ENCODE data around the gene PRKCA. TPM values are rescaled to one million over a fixed set of nuclear protein-coding genes. Genes with fewer than 3 reads are reported as not detected.
"Not testable (repeated sequence)": the region's sequence is repeated elsewhere in the genome, so short reads cannot be mapped to it uniquely, and the experiment has no call there.

Gene PRKCA
- total RNA-seq, 1 donor from 2014 or later, result 14.9 TPM

DNA sequence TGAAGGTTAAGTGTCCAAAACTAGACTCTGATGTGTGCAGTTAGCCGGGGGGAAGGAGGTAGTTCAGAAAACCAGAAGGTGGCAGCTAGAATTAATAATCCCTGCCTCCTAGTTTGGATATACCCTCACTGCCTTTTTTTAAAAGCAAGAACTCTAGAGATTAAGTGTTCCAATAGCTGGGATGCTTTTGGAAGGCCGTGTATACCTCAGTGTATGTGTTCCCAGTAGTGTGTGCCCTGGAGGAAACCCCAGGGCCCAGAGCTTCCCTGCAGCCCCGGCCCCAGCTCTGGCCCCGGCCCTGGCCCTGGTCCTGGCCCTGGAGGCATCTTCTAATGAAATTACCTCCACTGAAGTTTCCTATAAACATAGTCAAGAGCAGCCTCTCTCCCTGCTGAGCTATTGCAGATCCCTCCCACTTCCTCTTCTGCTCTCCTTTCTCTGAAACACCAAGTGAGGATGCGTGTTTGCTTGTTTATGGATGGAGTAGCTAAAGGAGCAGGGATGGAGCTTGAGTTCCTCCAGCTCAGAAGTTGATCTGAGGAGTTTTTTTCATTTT, 130.7 kb downstream of the PRKCA start:
- DNase-seq (ENCODE audit: low spot score), result no peak

DNA sequence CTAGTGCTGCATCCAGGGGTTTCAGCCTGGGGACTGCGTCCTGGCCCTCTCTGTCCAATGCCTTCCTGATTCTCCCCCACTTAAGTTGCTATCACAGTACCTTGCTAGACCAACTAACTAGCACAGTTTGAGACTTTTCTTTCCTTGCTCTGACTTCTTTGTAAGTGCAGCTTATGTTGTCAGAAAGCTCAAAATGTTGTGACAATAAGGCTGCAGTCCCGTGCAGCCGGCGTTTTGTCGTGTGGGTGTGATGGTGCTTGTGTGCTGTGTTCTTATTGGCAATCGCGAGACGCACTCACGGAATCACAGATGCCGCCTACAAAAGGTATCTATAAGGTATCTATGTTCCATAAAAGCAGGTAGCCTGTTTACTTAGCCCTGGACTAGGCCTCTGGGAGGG, 132.8 kb downstream of the PRKCA start:
- no peak for DNase-seq (ENCODE audit: low spot score)

GRCh38 chr17:66436631-66437030, 134.2 kb downstream of the PRKCA start:
- no peak for DNase-seq (ENCODE audit: low spot score)

DNA sequence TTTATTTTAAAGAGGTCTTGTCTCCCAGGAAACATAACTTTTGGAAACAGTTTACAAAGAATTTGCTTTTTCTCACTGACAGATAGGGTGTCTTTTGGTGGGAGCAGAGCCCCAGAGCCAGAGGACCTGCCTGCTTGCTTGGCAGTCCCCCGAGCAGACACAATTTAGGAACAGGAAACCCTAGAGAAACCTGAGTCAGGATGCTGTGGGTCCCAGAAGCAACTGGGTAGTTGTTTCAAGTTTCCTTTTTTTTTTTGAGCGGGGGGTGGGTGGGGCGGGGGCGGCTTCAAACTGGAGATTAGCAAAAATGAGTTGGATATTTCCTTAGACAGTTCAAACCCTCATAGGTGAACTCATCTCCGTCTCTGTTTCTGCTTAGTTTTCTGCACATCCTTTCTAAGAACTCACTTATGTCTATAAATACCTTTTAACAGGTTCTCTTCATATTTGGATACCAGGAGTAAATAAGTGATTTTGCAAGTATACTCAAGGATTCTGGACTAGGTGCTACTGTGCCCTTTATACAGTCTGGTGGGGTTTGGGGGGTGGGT, 135.1 kb downstream of the PRKCA start:
- no peak for DNase-seq (ENCODE audit: low spot score)

GRCh38 chr17:66438101-66438500, 135.7 kb downstream of the PRKCA start:
- DNase-seq (ENCODE audit: low spot score), result no peak

GRCh38 chr17:66441101-66441661, 138.8 kb downstream of the PRKCA start:
- DNase-seq (ENCODE audit: low spot score), result no peak

GRCh38 chr17:66443166-66443565, 140.8 kb downstream of the PRKCA start:
- DNase-seq (ENCODE audit: low spot score), result no peak

- no peak for DNase-seq (ENCODE audit: low spot score)
Observed at GRCh38 chr17:66443606-66444005, 141.2 kb downstream of the PRKCA start.

GRCh38 chr17:66444031-66444430, 141.6 kb downstream of the PRKCA start:
- no peak for DNase-seq (ENCODE audit: low spot score)

- no peak for DNase-seq (ENCODE audit: low spot score)
Observed at GRCh38 chr17:66445229-66445628, 142.8 kb downstream of the PRKCA start.

DNA sequence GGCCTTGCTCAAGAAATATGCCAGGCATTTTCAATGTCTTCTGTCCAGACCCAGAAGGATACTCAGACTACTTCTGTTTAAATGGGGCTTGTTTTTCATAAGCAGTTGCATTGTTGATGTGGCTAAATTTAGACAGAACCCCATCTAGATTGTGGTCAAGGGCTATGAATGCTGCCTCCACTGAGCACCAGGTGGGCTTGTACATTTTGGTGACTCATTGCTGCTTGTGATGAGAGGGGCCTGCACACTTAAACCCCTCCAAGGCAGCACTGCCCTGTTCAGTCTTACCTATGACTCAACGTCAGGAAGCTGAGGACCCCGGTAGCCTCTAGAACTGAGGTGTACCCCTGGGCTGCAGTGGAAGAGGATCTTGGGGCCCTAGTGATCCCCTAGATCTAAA, 144.0 kb downstream of the PRKCA start:
- no peak for DNase-seq (ENCODE audit: low spot score)

GRCh38 chr17:66447159-66447558, 144.7 kb downstream of the PRKCA start:
- DNase-seq (ENCODE audit: low spot score), result no peak

DNA sequence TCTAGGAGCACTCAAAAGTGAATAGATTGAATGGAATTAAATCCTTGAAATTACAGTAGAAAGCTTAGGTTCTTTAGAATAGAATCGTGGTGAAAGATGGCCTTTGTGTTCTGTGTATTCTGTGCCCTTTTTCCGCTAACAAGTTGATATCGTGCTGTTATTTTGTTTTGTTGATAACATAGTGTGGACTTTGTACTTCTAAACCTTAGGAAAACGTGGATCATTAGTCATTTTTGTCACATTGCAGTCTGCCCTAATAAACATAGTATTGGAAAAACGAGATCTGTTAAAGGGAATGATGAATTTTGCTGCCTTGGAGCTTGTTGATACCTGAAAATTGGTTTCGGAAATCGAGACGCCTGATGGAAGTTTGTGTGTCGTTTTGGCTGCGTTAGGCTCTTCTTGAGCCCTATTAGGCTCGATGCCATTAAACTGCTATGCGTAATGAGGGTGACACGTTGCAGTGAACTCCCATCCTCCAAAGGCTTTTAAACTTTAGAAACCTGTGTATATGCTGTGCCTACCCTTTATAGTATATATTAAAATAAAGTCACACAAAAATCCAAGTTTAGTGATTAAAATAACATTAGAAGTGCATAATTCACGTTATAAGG, 145.7 kb downstream of the PRKCA start:
- no peak for DNase-seq (ENCODE audit: low spot score)

DNA sequence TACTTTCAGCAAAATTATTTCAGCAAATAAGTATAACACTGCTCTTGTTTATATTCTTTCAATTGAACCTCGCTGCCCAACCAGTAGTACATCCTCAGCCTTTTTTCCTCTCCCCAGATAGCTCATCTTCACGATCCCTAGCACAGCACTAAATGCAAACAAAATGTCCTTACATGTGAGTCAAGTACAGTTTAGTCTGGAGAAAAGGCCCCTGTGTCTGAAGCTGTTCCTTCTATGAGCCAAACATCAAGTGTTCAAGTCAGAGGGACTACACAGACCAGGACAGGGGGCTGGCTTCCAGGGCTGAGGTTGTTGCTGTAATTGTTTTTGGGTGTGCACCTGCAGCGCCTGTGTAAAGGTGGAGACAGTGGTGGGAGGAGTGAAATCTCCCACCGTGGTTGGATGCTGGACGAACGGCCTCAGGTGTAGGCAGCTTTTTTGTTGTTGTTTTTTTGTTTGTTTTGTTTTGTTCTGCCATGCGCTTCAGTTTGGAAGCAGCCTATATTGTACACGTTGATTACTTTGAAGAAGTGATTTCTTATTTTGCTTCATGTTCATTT, 147.1 kb downstream of the PRKCA start:
- DNase-seq (ENCODE audit: low spot score), result no peak

GRCh38 chr17:66450008-66450851, 147.8 kb downstream of the PRKCA start:
- DNase-seq (ENCODE audit: low spot score), result no peak

- no peak for DNase-seq (ENCODE audit: low spot score)
Observed at GRCh38 chr17:66450852-66451158, 148.4 kb downstream of the PRKCA start.

GRCh38 chr17:66451188-66452149, 149.1 kb downstream of the PRKCA start:
- DNase-seq (ENCODE audit: low spot score), result no peak

- DNase-seq (ENCODE audit: low spot score), result no peak
Observed at GRCh38 chr17:66455060-66455459, 152.6 kb downstream of the PRKCA start.

DNA sequence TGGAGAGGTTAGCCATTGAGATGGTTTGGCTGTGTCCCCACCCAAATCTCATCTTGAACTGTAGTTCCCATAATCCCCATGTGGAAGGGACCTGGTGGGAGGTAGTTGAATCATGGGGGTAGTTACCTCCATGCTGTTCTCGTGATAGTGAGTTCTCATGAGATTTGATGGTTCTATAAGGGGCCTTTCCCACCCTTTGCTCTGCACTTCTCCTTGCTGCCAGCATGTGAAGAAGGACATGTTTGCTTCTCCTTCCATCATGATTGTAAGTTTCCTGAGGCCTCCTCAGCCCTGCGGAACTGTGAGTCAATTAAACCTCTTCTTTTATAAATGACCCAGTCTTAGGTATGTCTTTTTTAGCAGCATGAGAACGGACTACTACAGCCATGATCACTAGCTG, 155.1 kb downstream of the PRKCA start:
- not testable (repeated sequence) for DNase-seq (ENCODE audit: low spot score)

GRCh38 chr17:66458782-66459181, 156.4 kb downstream of the PRKCA start:
- DNase-seq (ENCODE audit: low spot score), result no peak

All from mesenteric fat pad (tissue), 1 donor.